A549 treated with CORT108297 at 1 μM for 4 hours (cell line): ENCODE data around the gene USP40. TPM values are rescaled to one million over a fixed set of nuclear protein-coding genes. Genes with fewer than 3 reads are reported as not detected.

Source experiments
- total RNA-seq: library from RNA; stranded (reverse); fragments of 200-300 nt; extraction: Qiagen RNA extraction; gene quantifications from 5 replicates; pipeline ENCODE4 v1.2.3, GENCODE V29; 2022

USP40 gene
- total RNA-seq = 22.4 to 27.4 TPM (median 24.7 TPM) in 5 replicates

GRCh38 chr2:233566141-233566956, at the start of gene USP40:
TSS of gene USP40 (minus strand) at chr2:233566782. CDS start at chr2:233565554, 1,228 bp downstream.

Other genes starting within 250 kb of the USP40 start
- 80.6 to 113 TPM (median 103 TPM) in 5 replicates for gene DGKD, start 212.3 kb downstream of the USP40 start, total RNA-seq
- gene UGT1A8, start 50.9 kb upstream of the USP40 start, total RNA-seq = 0.05 to 0.07 TPM (median 0.05 TPM) in 3 of 5 replicates, not detected in the others
- 0.06 TPM in 1 of 5 replicates, not detected in the others for gene UGT1A10, start 69.7 kb upstream of the USP40 start, total RNA-seq
- gene UGT1A9, start 105.1 kb upstream of the USP40 start, total RNA-seq = 4.1 to 6.9 TPM (median 4.8 TPM) in 5 replicates
- 3.9 to 6.3 TPM (median 4.3 TPM) in 5 replicates for gene UGT1A7, start 115.1 kb upstream of the USP40 start, total RNA-seq
- gene UGT1A6, start 126.1 kb upstream of the USP40 start, total RNA-seq = 0.87 to 1.9 TPM (median 1.1 TPM) in 5 replicates
- gene UGT1A5, start 146.1 kb upstream of the USP40 start, total RNA-seq = not detected in 5 replicates
- 0.06 to 0.08 TPM (median 0.07 TPM) in 3 of 5 replicates, not detected in the others for gene UGT1A4, start 152.0 kb upstream of the USP40 start, total RNA-seq
- gene UGT1A3, start 162.3 kb upstream of the USP40 start, total RNA-seq = 0.07 to 0.17 TPM (median 0.13 TPM) in 3 of 5 replicates, not detected in the others
- 0.58 to 1.6 TPM (median 0.94 TPM) in 5 replicates for gene UGT1A1, start 193.5 kb upstream of the USP40 start, total RNA-seq
- 0.09 to 0.20 TPM (median 0.15 TPM) in 4 of 5 replicates, not detected in the other for gene MROH2A, start 211.5 kb upstream of the USP40 start, total RNA-seq